ENCODE results near the gene ZC3H4.

- TF ChIP-seq, protein P1, sequence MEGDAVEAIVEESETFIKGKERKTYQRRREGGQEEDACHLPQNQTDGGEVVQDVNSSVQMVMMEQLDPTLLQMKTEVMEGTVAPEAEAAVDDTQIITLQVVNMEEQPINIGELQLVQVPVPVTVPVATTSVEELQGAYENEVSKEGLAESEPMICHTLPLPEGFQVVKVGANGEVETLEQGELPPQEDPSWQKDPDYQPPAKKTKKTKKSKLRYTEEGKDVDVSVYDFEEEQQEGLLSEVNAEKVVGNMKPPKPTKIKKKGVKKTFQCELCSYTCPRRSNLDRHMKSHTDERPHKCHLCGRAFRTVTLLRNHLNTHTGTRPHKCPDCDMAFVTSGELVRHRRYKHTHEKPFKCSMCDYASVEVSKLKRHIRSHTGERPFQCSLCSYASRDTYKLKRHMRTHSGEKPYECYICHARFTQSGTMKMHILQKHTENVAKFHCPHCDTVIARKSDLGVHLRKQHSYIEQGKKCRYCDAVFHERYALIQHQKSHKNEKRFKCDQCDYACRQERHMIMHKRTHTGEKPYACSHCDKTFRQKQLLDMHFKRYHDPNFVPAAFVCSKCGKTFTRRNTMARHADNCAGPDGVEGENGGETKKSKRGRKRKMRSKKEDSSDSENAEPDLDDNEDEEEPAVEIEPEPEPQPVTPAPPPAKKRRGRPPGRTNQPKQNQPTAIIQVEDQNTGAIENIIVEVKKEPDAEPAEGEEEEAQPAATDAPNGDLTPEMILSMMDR (IDR thresholded peaks at IDR 0.05): no peak
- TF ChIP-seq EP300 (IDR thresholded peaks at IDR 0.05): no peak
- no peak for TF ChIP-seq POLR2A (IDR thresholded peaks at IDR 0.05)
Observed at GRCh38 chr19:47026156-47026555, 87.4 kb downstream of the ZC3H4 start.

Data from tibial nerve (tissue), 4 donors.